Coronary artery (tissue), 2 donors: Measurements from ENCODE around the gene DSE.

Experiments used
- DNase-seq: peaks from one replicate; pipeline ENCODE4 v3.0.0-alpha.2; 2017; ENCODE audit warnings: low spot score
- H3K27ac ChIP-seq, 2 donors: fragments of 200-600 bp; sonication (generic); one replicate each; pipeline ENCODE4 v1.5.1; 2016 to 2019
- H3K4me3 ChIP-seq: fragments of 200-600 bp; sonication (generic); 2 replicates; pipeline ENCODE4 v1.5.1; 2016; ENCODE audit warnings: mild to moderate bottlenecking, moderate library complexity
- CTCF ChIP-seq: fragments of 200-600 bp; sonication (generic); IDR thresholded peaks from one replicate; pipeline ENCODE4 v1.5.1; 2019; ENCODE audit warnings: antibody characterized with exemption

The DSE gene

GRCh38 chr6:116379764-116380163, 9.0 kb downstream of the DSE start:
- DNase-seq, result no peak
- no peak for TF ChIP-seq CTCF
- no peak overlapping the region for H3K27ac ChIP-seq

GRCh38 chr6:116380346-116380745, 9.6 kb downstream of the DSE start:
- DNase-seq, result no peak
- no peak overlapping the region for H3K27ac ChIP-seq
- H3K4me3 ChIP-seq, result no peak overlapping the region
- TF ChIP-seq CTCF, result no peak

More at GRCh38 chr6:116379764-116380163, 9.0 kb downstream of the DSE start:
- no peak overlapping the region for H3K4me3 ChIP-seq

GRCh38 chr6:116381000-116381399, 10.3 kb downstream of the DSE start:
- no peak overlapping the region for H3K4me3 ChIP-seq
- no peak overlapping the region for H3K27ac ChIP-seq
- no peak for DNase-seq
- no peak for TF ChIP-seq CTCF

- Histone ChIP-seq H3K27ac (no peak overlapping the region), H3K4me3 (no peak overlapping the region)
- no peak for DNase-seq
- no peak for TF ChIP-seq CTCF
Measured at GRCh38 chr6:116382587-116382986, 11.8 kb downstream of the DSE start.

- peak overlapping the region in 1 of 2 donors; percentile 49 for H3K27ac ChIP-seq
- DNase-seq, result no peak
- H3K4me3 ChIP-seq, result no peak overlapping the region
- no peak for TF ChIP-seq CTCF
Measured at GRCh38 chr6:116384727-116385458, 14.1 kb downstream of the DSE start.

- Histone ChIP-seq H3K27ac (peak overlapping the region in 1 of 2 donors; percentile 49), H3K4me3 (no peak overlapping the region)
- no peak for TF ChIP-seq CTCF
- no peak for DNase-seq
Measured at GRCh38 chr6:116385459-116385802, 14.7 kb downstream of the DSE start.

- TF ChIP-seq CTCF, result no peak
- Histone ChIP-seq H3K27ac (peak overlapping the region in 1 of 2 donors; percentile 70), H3K4me3 (no peak overlapping the region)
- no peak for DNase-seq
Measured at GRCh38 chr6:116385921-116386320, 15.2 kb downstream of the DSE start.
